AG04449 (cell line): ENCODE results near the gene AGTR1.

Source experiments
- CTCF ChIA-PET: fragments of 350-600 bp; formaldehyde crosslinking; extraction: SDS; loops from one replicate; lab custom pipeline; 2021; ENCODE audit warnings: antibody characterized with exemption; lab: Yijun Ruan, JAX
- POLR2A ChIA-PET: fragments of 400-600, 350-600 bp; formaldehyde crosslinking; extraction: SDS; loops from one replicate; lab custom pipeline; 2020; ENCODE audit warnings: antibody characterized with exemption, inconsistent platforms; lab: Yijun Ruan, JAX
- DNase-seq: peaks from one replicate; pipeline ENCODE4 v3.0.0-alpha.2; 2010; ENCODE audit warnings: low read depth, low spot score
- H3K4me3 ChIP-seq: 2 replicates; pipeline ENCODE4 v1.5.1; 2011; ENCODE audit warnings: low read depth, mild to moderate bottlenecking, control low read depth, low read length
- TF ChIP-seq, protein P1 (sequence below): IDR thresholded peaks from one replicate; pipeline ENCODE4 v1.5.1; 2011; ENCODE audit warnings: mild to moderate bottlenecking, moderate library complexity, low read length, control low read depth, inconsistent platforms; ENCODE audit not compliant: insufficient read depth; ENCODE audit errors: missing control alignments

AGTR1 gene

DNA sequence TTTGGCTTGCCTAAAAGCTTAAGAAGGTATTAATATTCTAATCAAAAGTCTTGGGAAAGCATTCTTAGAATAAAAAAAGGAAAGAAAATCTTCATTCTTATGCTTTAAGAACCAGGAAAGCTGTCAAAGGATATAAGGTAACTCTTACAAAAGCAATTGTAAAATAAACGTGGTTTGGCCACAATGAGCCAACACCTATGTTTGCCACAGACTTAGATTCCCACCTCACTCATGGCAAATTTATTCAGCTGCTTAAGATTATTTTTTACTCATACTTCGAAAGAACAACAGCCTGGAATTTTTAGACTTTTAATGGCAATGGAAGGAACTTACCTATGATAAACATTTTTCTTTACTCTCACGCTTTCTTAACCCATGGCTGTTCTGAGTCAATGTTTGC lies 38.4 kb downstream of the AGTR1 start:
- no peak overlapping the region for H3K4me3 ChIP-seq
- DNase-seq, result no peak
- POLR2A ChIA-PET, result interaction anchor here (0.9 kb wide), 1 partner anchor 130 kb away, joined by 3 read pairs; no protein-coding TSS in a partner anchor
- TF ChIP-seq, protein P1, sequence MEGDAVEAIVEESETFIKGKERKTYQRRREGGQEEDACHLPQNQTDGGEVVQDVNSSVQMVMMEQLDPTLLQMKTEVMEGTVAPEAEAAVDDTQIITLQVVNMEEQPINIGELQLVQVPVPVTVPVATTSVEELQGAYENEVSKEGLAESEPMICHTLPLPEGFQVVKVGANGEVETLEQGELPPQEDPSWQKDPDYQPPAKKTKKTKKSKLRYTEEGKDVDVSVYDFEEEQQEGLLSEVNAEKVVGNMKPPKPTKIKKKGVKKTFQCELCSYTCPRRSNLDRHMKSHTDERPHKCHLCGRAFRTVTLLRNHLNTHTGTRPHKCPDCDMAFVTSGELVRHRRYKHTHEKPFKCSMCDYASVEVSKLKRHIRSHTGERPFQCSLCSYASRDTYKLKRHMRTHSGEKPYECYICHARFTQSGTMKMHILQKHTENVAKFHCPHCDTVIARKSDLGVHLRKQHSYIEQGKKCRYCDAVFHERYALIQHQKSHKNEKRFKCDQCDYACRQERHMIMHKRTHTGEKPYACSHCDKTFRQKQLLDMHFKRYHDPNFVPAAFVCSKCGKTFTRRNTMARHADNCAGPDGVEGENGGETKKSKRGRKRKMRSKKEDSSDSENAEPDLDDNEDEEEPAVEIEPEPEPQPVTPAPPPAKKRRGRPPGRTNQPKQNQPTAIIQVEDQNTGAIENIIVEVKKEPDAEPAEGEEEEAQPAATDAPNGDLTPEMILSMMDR, result no peak
- CTCF ChIA-PET, result interaction anchor here (3.1 kb wide), 1 partner anchor 9 kb away, joined by 12 read pairs; no protein-coding TSS in a partner anchor

DNA sequence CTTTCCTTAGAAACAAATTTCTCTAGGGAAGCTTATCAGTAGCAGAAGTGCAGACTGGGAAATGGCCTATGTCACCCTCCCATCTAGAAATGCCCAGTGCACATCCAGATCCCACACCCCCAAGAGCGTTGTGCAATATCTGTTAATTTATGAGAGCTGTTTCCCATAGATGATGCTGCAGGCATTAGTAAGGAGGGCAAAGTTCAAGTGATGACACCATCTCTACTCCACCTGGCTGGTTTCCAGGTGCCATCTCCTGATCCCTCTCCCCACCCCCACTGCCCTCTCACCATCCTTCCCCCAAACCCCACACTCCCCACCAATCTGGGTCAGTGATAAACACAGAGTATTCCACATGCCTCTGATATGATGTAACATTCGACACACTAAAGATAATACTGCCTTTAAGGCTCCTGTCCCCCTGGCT lies 39.4 kb downstream of the AGTR1 start:
- ChIA-PET CTCF (interaction anchor here (1.1 to 3.1 kb wide), 2 partner anchors 10 to 209 kb away, joined by 3 to 12 read pairs; no protein-coding TSS in a partner anchor), POLR2A (interaction anchor here (0.9 kb wide), 1 partner anchor 131 kb away, joined by 3 read pairs; no protein-coding TSS in a partner anchor)
- no peak for DNase-seq
- TF ChIP-seq, protein P1, result no peak
- no peak overlapping the region for H3K4me3 ChIP-seq

DNA sequence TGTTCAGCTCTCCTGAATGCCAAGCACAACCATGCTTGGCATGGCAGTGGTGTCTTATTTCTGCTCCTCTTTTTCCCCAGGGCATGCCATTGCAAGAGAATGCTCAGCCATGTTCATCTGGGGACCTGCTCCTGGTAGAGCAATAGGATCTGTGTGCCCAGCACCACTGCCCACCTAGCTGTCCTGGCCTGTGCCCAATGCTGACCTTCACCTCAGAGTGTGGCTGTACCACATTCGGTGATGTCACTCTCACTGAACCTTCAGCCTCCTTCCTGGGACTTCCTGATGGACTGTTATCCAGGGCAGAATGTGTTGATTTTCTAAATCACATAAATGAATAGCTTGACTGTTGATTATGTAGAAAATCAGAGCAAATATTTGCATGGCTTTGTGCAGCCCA lies 42.0 kb downstream of the AGTR1 start:
- ChIA-PET POLR2A (no interaction called here), CTCF (interaction anchor here (0.6 kb wide), 1 partner anchor 668 kb away, joined by 3 read pairs; no protein-coding TSS in a partner anchor)
- TF ChIP-seq, protein P1, result no peak
- no peak overlapping the region for H3K4me3 ChIP-seq
- no peak for DNase-seq

DNA sequence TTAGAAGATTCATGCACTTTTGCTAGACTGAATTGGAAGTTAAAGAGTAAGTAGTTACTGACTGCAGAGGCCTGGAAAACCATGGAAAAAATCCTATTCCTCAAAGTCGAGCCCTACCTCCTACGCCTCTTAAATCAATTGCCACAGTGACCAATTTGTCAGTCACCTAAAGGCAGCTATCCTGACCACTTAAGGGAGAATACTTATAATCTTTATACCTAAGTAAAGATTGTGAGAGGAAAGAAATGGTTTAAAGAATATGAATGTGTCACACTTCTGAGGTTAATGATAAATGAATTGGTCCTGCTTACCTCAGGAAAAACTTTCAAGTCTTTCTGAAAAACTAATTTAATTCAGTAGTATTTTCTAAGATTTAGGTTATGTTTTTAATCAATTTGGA lies 42.6 kb downstream of the AGTR1 start:
- TF ChIP-seq, protein P1, result no peak
- DNase-seq, result no peak
- H3K4me3 ChIP-seq, result no peak overlapping the region
- POLR2A ChIA-PET, result no interaction called here
- CTCF ChIA-PET, result no interaction called here

DNA sequence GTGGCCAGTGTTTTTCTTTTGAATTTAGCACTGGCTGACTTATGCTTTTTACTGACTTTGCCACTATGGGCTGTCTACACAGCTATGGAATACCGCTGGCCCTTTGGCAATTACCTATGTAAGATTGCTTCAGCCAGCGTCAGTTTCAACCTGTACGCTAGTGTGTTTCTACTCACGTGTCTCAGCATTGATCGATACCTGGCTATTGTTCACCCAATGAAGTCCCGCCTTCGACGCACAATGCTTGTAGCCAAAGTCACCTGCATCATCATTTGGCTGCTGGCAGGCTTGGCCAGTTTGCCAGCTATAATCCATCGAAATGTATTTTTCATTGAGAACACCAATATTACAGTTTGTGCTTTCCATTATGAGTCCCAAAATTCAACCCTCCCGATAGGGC lies 43.5 kb downstream of the AGTR1 start:
- CTCF ChIA-PET, result no interaction called here

DNA sequence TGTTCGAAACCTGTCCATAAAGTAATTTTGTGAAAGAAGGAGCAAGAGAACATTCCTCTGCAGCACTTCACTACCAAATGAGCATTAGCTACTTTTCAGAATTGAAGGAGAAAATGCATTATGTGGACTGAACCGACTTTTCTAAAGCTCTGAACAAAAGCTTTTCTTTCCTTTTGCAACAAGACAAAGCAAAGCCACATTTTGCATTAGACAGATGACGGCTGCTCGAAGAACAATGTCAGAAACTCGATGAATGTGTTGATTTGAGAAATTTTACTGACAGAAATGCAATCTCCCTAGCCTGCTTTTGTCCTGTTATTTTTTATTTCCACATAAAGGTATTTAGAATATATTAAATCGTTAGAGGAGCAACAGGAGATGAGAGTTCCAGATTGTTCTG lies 44.4 kb downstream of the AGTR1 start:
- no peak overlapping the region for H3K4me3 ChIP-seq
- ChIA-PET CTCF (interaction anchor here (0.7 to 0.8 kb wide), 2 partner anchors 15 to 22 kb away, joined by 3 to 5 read pairs; no protein-coding TSS in a partner anchor), POLR2A (no interaction called here)
- no peak for DNase-seq
- TF ChIP-seq, protein P1, result no peak

More for the DNA sequence above, 43.5 kb downstream of the AGTR1 start:
- TF ChIP-seq, protein P1, result no peak
- H3K4me3 ChIP-seq, result no peak overlapping the region
- POLR2A ChIA-PET, result no interaction called here
- DNase-seq, result no peak
